Mesendoderm (in vitro differentiated cells): ENCODE results near the gene MTMR2.

Experiments
- DNase-seq: peaks from one replicate; pipeline ENCODE4 v3.0.0; 2013
- H2AK5ac ChIP-seq: 2 replicates; pipeline ENCODE4 v1.6.1; 2013; ENCODE audit warnings: low read length, inconsistent platforms
- H2BK120ac ChIP-seq: 2 replicates; pipeline ENCODE4 v1.6.1; 2013; ENCODE audit warnings: low read depth, mild to moderate bottlenecking, low read length, moderate library complexity, mixed read lengths
- H2BK15ac ChIP-seq: replicated peaks from 2 replicates; pipeline ENCODE4 v1.6.1; 2013; ENCODE audit warnings: low read depth, mild to moderate bottlenecking, moderate library complexity
- H2BK5ac ChIP-seq: 2 replicates; pipeline ENCODE4 v1.6.1; 2013; ENCODE audit warnings: low read length, inconsistent platforms
- H3K18ac ChIP-seq: 2 replicates; pipeline ENCODE4 v1.6.1; 2013; ENCODE audit warnings: mild to moderate bottlenecking, low read length, mixed read lengths
- H3K23ac ChIP-seq: one replicate; pipeline ENCODE4 v1.6.1; 2013; ENCODE audit warnings: low read length
- H3K27ac ChIP-seq: 2 replicates; pipeline ENCODE4 v1.5.1; 2013; ENCODE audit warnings: low read depth, mild to moderate bottlenecking, inconsistent platforms, low read length, moderate library complexity
- H3K27me3 ChIP-seq: 2 replicates; pipeline ENCODE4 v1.6.1; 2013; ENCODE audit warnings: low read length, control low read depth, mild to moderate bottlenecking, inconsistent platforms; ENCODE audit not compliant: insufficient read depth, poor library complexity
- H3K36me3 ChIP-seq: 2 replicates; pipeline ENCODE4 v1.6.1; 2013; ENCODE audit warnings: low read length, inconsistent platforms; ENCODE audit not compliant: control insufficient read depth, insufficient read depth
- H3K4ac ChIP-seq: one replicate; pipeline ENCODE4 v1.6.1; 2013; ENCODE audit warnings: low read depth, mild to moderate bottlenecking, low read length, moderate library complexity
- H3K4me1 ChIP-seq: 2 replicates; pipeline ENCODE4 v1.6.1; 2013; ENCODE audit warnings: low read depth, low read length, inconsistent platforms; ENCODE audit not compliant: control insufficient read depth
- H3K4me2 ChIP-seq: 2 replicates; pipeline ENCODE4 v1.6.1; 2013; ENCODE audit warnings: low read length
- H3K4me3 ChIP-seq: 2 replicates; pipeline ENCODE4 v1.5.1; 2013; ENCODE audit warnings: mild to moderate bottlenecking, low read length
- H3K56ac ChIP-seq: one replicate; pipeline ENCODE4 v1.6.1; 2013; ENCODE audit warnings: low read length
- H3K79me1 ChIP-seq: 2 replicates; pipeline ENCODE4 v1.6.1; 2013; ENCODE audit warnings: low read length, inconsistent platforms
- H3K79me2 ChIP-seq: 2 replicates; pipeline ENCODE4 v1.6.1; 2013; ENCODE audit warnings: mild to moderate bottlenecking, low read length; ENCODE audit not compliant: control insufficient read depth, insufficient read depth
- H3K9ac ChIP-seq: 2 replicates; pipeline ENCODE4 v1.6.1; 2013; ENCODE audit warnings: low read length, inconsistent platforms
- H4K5ac ChIP-seq: one replicate; pipeline ENCODE4 v1.6.1; 2013; ENCODE audit warnings: low read length
- H4K8ac ChIP-seq: one replicate; pipeline ENCODE4 v1.6.1; 2013; ENCODE audit warnings: low read depth, mild to moderate bottlenecking, control low read depth, low read length, moderate library complexity
- WGBS: extraction: QIAGEN DNeasy Blood & Tissue Kit; methylation state at CpG from one replicate; pipeline ENCODE4 v1.1.7; 2013; ENCODE audit warnings: low lambda C conversion rate, missing lambda C conversion rate; ENCODE audit not compliant: insufficient coverage; ENCODE audit errors: extremely low coverage; 5-methylcytosine and 5-hydroxymethylcytosine counted together

The MTMR2 gene

DNA sequence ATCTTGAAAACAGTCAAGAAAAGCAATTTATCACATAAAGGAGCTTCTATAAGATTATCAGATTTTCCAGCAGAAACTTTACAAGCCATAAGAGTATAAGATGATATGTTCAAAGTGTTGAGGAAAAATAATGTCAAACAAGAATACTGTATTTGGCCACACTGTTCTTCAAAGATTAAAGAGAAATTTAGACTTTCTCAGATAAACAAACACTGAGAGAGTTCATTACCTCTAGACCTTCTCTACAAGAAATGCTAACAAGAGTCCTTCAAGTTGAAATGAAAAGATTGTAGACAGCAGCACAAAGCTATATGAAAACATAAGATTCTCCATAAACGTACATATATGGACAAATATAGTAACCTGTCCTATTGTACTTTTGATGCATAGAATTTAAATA is 8.0 kb upstream of the MTMR2 start:
- Histone ChIP-seq H3K23ac (no peak overlapping the region), H3K79me1 (no peaks in the 10 kb centered on the region), H3K36me3 (no peaks in the 10 kb centered on the region), H3K4me2 (no peak overlapping the region), H3K9ac (no peak overlapping the region), H3K56ac (no peak overlapping the region), H3K79me2 (no peaks in the 10 kb centered on the region), H2BK5ac (no peak overlapping the region), H2AK5ac (no peak overlapping the region), H3K4me1 (no peaks in the 10 kb centered on the region), H3K27ac (no peak overlapping the region), H3K4me3 (no peak overlapping the region), H3K4ac (no peak overlapping the region), H2BK120ac (no peak overlapping the region), H2BK15ac (no peak overlapping the region), H4K8ac (no peak overlapping the region), H3K18ac (no peak overlapping the region), H3K27me3 (no peaks in the 10 kb centered on the region), H4K5ac (no peak overlapping the region)
- no CpG with 5 or more reads among the region's 1 CpG for WGBS
- DNase-seq, result no peak

DNA sequence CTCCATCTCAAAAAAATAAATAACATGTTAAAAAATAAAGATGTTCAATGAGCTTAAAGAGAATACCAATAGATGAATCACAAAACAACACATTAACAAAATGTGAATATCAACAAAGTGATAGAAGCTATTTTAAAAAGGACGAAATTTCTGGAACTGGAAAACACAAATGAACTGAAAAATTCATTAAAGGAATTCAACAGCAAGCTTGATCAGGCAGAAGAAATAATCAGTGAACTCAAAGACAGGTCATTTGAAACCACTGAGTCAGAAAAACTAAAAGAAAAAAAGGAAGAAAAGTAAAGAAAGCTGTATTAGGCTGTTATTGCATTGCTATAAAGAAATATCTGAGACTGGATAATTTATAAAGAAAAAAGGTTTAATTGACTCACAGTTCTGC is 7.0 kb upstream of the MTMR2 start:
- no CpG with 5 or more reads among the region's 1 CpG for WGBS
- H3K4me1 ChIP-seq, result no peaks in the 10 kb centered on the region

DNA sequence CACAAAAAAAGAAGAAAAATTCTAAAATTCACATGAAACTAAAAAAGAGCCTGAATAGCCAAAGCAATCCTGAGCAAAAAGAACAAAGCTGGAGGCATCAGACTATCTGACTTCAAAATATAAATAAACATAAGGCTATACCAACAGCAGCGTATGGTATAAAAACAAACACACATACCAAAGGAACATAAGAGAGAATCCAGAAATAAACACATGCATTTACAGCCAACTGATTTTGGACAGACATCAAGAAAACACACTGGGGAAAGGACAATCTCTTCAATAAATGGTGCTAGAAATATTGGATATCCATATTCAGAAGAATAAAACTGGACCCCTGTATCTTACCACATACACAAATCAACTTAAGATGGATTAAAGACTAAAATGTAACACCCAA is 2.8 kb upstream of the MTMR2 start:
- no CpG with 5 or more reads among the region's 1 CpG for WGBS
- DNase-seq, result no peak
- H3K56ac ChIP-seq, result no peak overlapping the region

More for the DNA sequence above, 7.0 kb upstream of the MTMR2 start:
- Histone ChIP-seq H2BK120ac (no peak overlapping the region), H2BK5ac (no peak overlapping the region), H2BK15ac (no peak overlapping the region), H3K18ac (no peak overlapping the region), H3K56ac (no peak overlapping the region), H3K36me3 (no peaks in the 10 kb centered on the region), H3K4ac (no peak overlapping the region), H3K79me1 (no peaks in the 10 kb centered on the region), H3K27me3 (no peaks in the 10 kb centered on the region), H3K27ac (no peak overlapping the region), H4K5ac (no peak overlapping the region), H3K9ac (no peak overlapping the region), H2AK5ac (no peak overlapping the region), H3K4me3 (no peak overlapping the region), H3K79me2 (no peaks in the 10 kb centered on the region), H3K4me2 (no peak overlapping the region), H4K8ac (no peak overlapping the region), H3K23ac (no peak overlapping the region)
- no peak for DNase-seq

DNA sequence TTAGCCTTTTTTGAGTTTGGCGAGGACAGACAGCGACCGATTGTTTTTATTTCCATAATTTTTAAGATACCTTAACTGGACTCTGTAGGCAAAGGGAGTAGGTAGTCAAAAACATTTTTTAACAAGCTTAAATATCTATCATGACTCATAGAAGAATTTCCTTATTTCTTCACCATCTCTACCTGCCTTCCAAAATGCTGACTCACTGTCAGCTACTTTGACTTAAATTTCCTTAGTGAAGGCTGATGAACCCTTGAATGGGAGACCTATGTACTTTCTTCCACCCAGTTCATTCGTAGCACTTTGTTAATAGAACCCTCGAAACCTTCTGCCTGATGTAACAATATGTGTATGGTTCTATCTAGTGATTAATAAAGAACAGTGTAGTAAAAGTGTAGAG is 1.1 kb upstream of the MTMR2 start:
- peak; percentile 84 for DNase-seq
- Histone ChIP-seq H3K79me2 (peaks cover 15% of the 10 kb centered on the region), H3K4ac (no peak overlapping the region), H3K79me1 (peaks cover 2% of the 10 kb centered on the region), H3K4me2 (no peak overlapping the region), H2AK5ac (no peak overlapping the region), H3K27me3 (no peaks in the 10 kb centered on the region), H3K18ac (peak overlapping the region; percentile 41), H4K8ac (no peak overlapping the region), H2BK5ac (no peak overlapping the region), H2BK15ac (no peak overlapping the region), H3K23ac (no peak overlapping the region), H3K4me3 (no peak overlapping the region), H3K27ac (no peak overlapping the region), H2BK120ac (no peak overlapping the region), H3K56ac (no peak overlapping the region), H3K9ac (no peak overlapping the region), H3K4me1 (peaks cover 2% of the 10 kb centered on the region), H4K5ac (no peak overlapping the region), H3K36me3 (no peaks in the 10 kb centered on the region)
- no CpG with 5 or more reads among the region's 5 CpGs for WGBS

More for the DNA sequence above, 2.8 kb upstream of the MTMR2 start:
- Histone ChIP-seq H2BK120ac (no peak overlapping the region), H2BK15ac (no peak overlapping the region), H3K23ac (no peak overlapping the region), H3K4ac (no peak overlapping the region), H3K36me3 (no peaks in the 10 kb centered on the region), H2AK5ac (no peak overlapping the region), H3K27me3 (no peaks in the 10 kb centered on the region), H2BK5ac (no peak overlapping the region), H3K4me3 (no peak overlapping the region), H3K79me2 (peaks cover 10% of the 10 kb centered on the region), H3K18ac (no peak overlapping the region), H4K5ac (no peak overlapping the region), H3K4me1 (peaks cover 2% of the 10 kb centered on the region), H3K4me2 (no peak overlapping the region), H3K79me1 (peaks cover 2% of the 10 kb centered on the region), H4K8ac (no peak overlapping the region), H3K9ac (no peak overlapping the region), H3K27ac (no peak overlapping the region)

DNA sequence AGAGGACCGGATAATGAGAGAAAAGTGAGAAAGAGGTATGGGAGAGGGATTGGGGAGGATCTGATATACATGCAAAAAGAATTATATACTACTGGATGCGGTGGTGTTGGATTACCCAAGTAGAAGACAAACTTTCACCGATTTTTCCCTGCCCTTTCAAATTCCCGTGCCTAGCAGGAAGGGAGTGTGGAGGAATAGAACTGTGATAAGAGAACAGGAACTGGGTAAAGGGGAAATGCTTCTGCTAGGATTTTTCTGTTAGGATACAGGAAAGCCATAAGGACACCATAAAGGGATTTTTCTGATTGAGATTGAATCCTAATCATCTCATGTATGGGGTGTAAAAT is 480 bp upstream of the MTMR2 start:
- Histone ChIP-seq H3K4me3 (peak overlapping the region; percentile 90), H3K79me2 (peaks cover 17% of the 10 kb centered on the region), H3K36me3 (no peaks in the 10 kb centered on the region), H3K23ac (no peak overlapping the region), H3K9ac (peak overlapping the region; percentile 70), H2BK5ac (peak overlapping the region; percentile 3), H3K4ac (peak overlapping the region; percentile 65), H3K18ac (peak overlapping the region; percentile 60), H3K4me1 (peaks cover 2% of the 10 kb centered on the region), H3K79me1 (peaks cover 2% of the 10 kb centered on the region), H3K27ac (peak overlapping the region; percentile 72), H3K27me3 (no peaks in the 10 kb centered on the region), H3K4me2 (peak overlapping the region; percentile 9), H4K5ac (peak overlapping the region; percentile 23), H4K8ac (peak overlapping the region; percentile 77), H2BK15ac (no peak overlapping the region), H3K56ac (peak overlapping the region; percentile 99), H2BK120ac (no peak overlapping the region), H2AK5ac (no peak overlapping the region)
- peak; percentile 82 for DNase-seq
- no CpG with 5 or more reads among the region's 4 CpGs for WGBS

DNA sequence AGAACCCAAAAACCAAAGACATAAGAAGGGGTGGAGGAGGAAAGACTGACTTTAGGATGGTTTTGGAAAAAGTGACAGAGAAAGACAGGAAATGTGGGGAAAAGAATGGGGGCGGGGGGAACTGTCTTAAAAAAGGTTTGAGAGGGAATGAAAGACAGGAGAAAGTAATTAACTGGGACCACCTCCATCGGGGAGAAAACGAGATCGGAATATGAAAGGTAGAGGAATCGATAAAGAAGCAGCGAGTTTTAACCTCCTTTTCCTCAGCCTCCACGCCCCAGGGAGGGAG is 524 bp downstream of the MTMR2 start:
- Histone ChIP-seq H2BK120ac (peak overlapping the region; percentile 84), H3K27ac (peak overlapping the region; percentile 72), H3K9ac (peak overlapping the region; percentile 70), H3K4me2 (peak overlapping the region; percentile 64), H3K4ac (peak overlapping the region; percentile 65), H3K4me1 (peaks cover 2% of the 10 kb centered on the region), H2BK5ac (peak overlapping the region; percentile 96), H3K79me1 (peaks cover 7% of the 10 kb centered on the region), H3K36me3 (no peaks in the 10 kb centered on the region), H3K56ac (peak overlapping the region; percentile 99), H3K18ac (peak overlapping the region; percentile 82), H3K27me3 (no peaks in the 10 kb centered on the region), H2AK5ac (no peak overlapping the region), H3K79me2 (peaks cover 24% of the 10 kb centered on the region), H3K23ac (no peak overlapping the region), H4K8ac (no peak overlapping the region), H2BK15ac (no peak overlapping the region), H4K5ac (no peak overlapping the region), H3K4me3 (peak overlapping the region; percentile 90)
- no CpG with 5 or more reads among the region's 7 CpGs for WGBS
- DNase-seq, result no peak
